NT2/D1 (cell line): ENCODE results near the gene SPSB3.
"Not testable (repeated sequence)": the region's sequence is repeated elsewhere in the genome, so short reads cannot be mapped to it uniquely, and the experiment has no call there.

Experiments
- DNase-seq: peaks from one replicate; pipeline ENCODE4 v3.0.0-alpha.2; 2011; ENCODE audit warnings: low read depth, low spot score
- H3K27me3 ChIP-seq: 2 replicates; pipeline ENCODE4 v1.6.0; 2011; ENCODE audit warnings: mild to moderate bottlenecking; ENCODE audit not compliant: insufficient read length, insufficient read depth
- H3K36me3 ChIP-seq: 2 replicates; pipeline ENCODE4 v1.6.1; 2011; ENCODE audit warnings: mild to moderate bottlenecking, low read length, mixed read lengths; ENCODE audit not compliant: insufficient read depth, insufficient read length
- H3K4me1 ChIP-seq: 2 replicates; pipeline ENCODE4 v1.5.1; 2011; ENCODE audit not compliant: insufficient read depth, insufficient read length
- H3K4me3 ChIP-seq: 2 replicates; pipeline ENCODE4 v1.5.1; 2011; ENCODE audit warnings: low read depth; ENCODE audit not compliant: insufficient read length
- H3K9ac ChIP-seq: 2 replicates; pipeline ENCODE4 v1.6.0; 2011; ENCODE audit warnings: low read depth; ENCODE audit not compliant: insufficient read length
- H3K9me3 ChIP-seq: 2 replicates; pipeline ENCODE4 v1.5.1; 2011; ENCODE audit warnings: mild to moderate bottlenecking, low read length; ENCODE audit not compliant: insufficient read depth
- SUZ12 ChIP-seq: IDR thresholded peaks from 2 replicates; pipeline ENCODE4 v1.6.1; 2011; ENCODE audit not compliant: insufficient read length, insufficient read depth; ENCODE audit errors: extremely low read depth
- YY1 ChIP-seq: IDR thresholded peaks from 2 replicates; pipeline ENCODE4 v1.6.1; 2011; ENCODE audit not compliant: insufficient read length, insufficient read depth
- ZNF274 ChIP-seq: IDR thresholded peaks from 2 replicates; pipeline ENCODE4 v1.6.1; 2011; ENCODE audit warnings: mild to moderate bottlenecking, low read depth, low read length

Gene SPSB3

GRCh38 chr16:1812732-1813163 lies 30.4 kb upstream of the SPSB3 start:
- Histone ChIP-seq H3K4me3 (no peak overlapping the region), H3K9me3 (no peaks in the 10 kb centered on the region), H3K36me3 (peaks cover 24% of the 10 kb centered on the region), H3K27me3 (no peaks in the 10 kb centered on the region), H3K4me1 (no peaks in the 10 kb centered on the region), H3K9ac (no peak overlapping the region)
- TF ChIP-seq YY1 (no peak), ZNF274 (no peak), SUZ12 (no peak)
- peak; percentile 44 for DNase-seq

DNA sequence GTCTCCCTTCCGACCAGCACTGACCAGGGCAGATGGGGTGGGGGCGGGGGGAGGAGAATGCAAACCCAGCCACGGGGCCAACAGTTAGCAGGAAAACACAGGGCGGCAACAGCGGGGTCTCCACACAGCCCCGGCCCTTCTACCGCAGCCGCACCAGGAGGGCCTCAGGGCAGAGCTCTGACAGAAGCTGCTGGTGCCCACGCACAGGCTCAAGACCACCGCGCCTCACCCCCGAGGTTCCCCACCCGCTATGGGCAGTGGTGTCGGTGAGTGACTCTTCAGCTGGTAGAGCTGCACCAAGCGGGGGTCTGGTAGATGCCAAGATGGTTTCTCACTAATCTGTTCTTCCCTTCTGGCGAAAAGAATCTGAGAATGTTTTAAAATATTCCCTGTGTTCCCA lies 28.2 kb upstream of the SPSB3 start:
- no peaks in the 10 kb centered on the region for H3K9me3 ChIP-seq
- H3K4me3 ChIP-seq, result no peak overlapping the region
- no peak for DNase-seq
- no peaks in the 10 kb centered on the region for H3K27me3 ChIP-seq
- TF ChIP-seq YY1, result no peak
- no peak for TF ChIP-seq SUZ12
- no peak for TF ChIP-seq ZNF274
- no peak overlapping the region for H3K9ac ChIP-seq
- peaks cover 22% of the 10 kb centered on the region for H3K36me3 ChIP-seq
- H3K4me1 ChIP-seq, result no peaks in the 10 kb centered on the region

- TF ChIP-seq ZNF274, result no peak
- TF ChIP-seq SUZ12, result no peak
- no peak for TF ChIP-seq YY1
- H3K27me3 ChIP-seq, result no peaks in the 10 kb centered on the region
- no peak for DNase-seq
- no peak overlapping the region for H3K4me3 ChIP-seq
- no peaks in the 10 kb centered on the region for H3K4me1 ChIP-seq
- H3K9ac ChIP-seq, result no peak overlapping the region
- no peaks in the 10 kb centered on the region for H3K9me3 ChIP-seq
- H3K36me3 ChIP-seq, result peaks cover 24% of the 10 kb centered on the region
These were observed 27.7 kb upstream of the SPSB3 start for GRCh38 chr16:1810106-1810505.

DNA sequence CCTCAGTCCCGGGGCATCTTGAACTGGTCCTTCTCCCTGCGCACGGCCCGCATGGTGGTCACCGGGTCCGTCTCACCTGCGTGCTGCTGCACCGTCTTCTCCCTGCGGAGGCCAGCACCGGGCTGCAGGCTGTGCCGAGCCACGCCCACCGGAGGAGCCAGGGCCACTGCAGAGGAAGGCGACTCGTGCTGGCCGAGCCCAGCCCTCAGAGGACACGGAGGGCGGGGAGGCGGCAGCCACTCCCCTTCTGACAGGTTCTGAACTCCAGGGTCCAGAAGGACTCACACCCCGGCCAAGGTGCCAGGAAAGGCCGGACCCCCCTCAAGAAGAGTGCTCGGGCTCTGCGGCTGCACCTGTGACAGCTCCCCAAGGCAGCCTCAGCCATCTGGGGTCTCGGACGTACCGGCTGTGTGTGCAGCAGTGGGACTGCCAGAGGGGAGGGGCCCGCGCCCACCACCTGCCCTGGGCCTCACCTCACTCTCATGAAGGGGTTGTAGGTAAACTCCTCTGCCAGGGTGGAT lies 27.0 kb upstream of the SPSB3 start:
- Histone ChIP-seq H3K36me3 (peaks cover 31% of the 10 kb centered on the region), H3K4me3 (no peak overlapping the region), H3K9me3 (no peaks in the 10 kb centered on the region), H3K9ac (peak overlapping the region; percentile 18), H3K27me3 (no peaks in the 10 kb centered on the region), H3K4me1 (no peaks in the 10 kb centered on the region)
- DNase-seq, result no peak
- no peak for TF ChIP-seq ZNF274
- TF ChIP-seq YY1, result no peak
- no peak for TF ChIP-seq SUZ12

- peaks cover 32% of the 10 kb centered on the region for H3K36me3 ChIP-seq
- TF ChIP-seq SUZ12 (no peak), ZNF274 (no peak)
- H3K9me3 ChIP-seq, result no peaks in the 10 kb centered on the region
- H3K9ac ChIP-seq, result no peak overlapping the region
- no peaks in the 10 kb centered on the region for H3K4me1 ChIP-seq
- no peak overlapping the region for H3K4me3 ChIP-seq
- DNase-seq, result no peak
- H3K27me3 ChIP-seq, result no peaks in the 10 kb centered on the region
These were observed 26.3 kb upstream of the SPSB3 start for GRCh38 chr16:1808691-1809090.

DNA sequence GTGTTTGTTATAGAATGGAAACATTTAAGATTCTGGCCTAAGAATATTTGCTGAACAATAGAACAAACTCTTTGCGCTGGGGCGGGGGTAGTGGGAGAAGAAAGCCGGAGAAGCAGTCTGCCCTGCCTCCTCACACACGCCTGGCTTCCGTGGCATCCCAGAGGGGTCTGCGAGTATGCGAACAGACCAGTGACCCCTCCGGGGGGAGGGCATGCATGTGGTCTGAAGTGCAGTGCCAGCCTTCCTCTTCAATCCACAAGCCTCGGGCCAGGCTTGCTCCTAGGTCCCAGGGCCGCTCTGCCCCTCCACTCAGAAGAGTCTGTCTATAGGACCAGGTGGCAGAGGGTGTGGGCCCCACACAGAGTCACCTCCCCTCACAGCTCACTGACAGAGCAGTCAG lies 25.3 kb upstream of the SPSB3 start:
- TF ChIP-seq YY1 (no peak), SUZ12 (no peak), ZNF274 (no peak)
- no peak overlapping the region for H3K4me3 ChIP-seq

DNA sequence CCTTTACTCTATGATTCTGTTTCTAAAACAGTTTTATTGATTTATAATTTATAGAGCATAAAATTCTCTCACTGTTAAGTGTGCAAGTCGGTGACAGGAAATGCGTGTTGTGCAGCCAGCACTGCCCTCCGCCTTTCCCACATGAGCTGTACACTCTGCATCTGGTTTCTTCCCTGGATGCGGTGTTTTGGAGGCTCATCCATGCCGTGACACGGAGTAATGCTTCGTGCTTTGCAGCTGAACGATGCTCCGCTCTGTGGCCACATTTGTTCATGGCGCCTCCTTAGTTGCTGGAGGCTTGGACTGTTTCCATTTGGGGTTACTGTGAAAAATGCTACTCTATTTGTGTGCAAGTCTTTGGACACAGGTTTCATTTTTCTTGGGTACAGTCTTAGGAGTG lies 18.3 kb upstream of the SPSB3 start:
- no peak overlapping the region for H3K9ac ChIP-seq
- no peaks in the 10 kb centered on the region for H3K4me1 ChIP-seq
- H3K4me3 ChIP-seq, result no peak overlapping the region
- TF ChIP-seq SUZ12, result no peak
- TF ChIP-seq YY1, result no peak
- TF ChIP-seq ZNF274, result no peak
- peaks cover 41% of the 10 kb centered on the region for H3K9me3 ChIP-seq
- peaks cover 15% of the 10 kb centered on the region for H3K36me3 ChIP-seq
- no peak for DNase-seq
- H3K27me3 ChIP-seq, result no peaks in the 10 kb centered on the region

More for the DNA sequence above, 25.3 kb upstream of the SPSB3 start:
- no peaks in the 10 kb centered on the region for H3K4me1 ChIP-seq
- no peak overlapping the region for H3K9ac ChIP-seq
- H3K36me3 ChIP-seq, result peaks cover 32% of the 10 kb centered on the region
- no peaks in the 10 kb centered on the region for H3K9me3 ChIP-seq
- no peaks in the 10 kb centered on the region for H3K27me3 ChIP-seq
- no peak for DNase-seq

- not testable (repeated sequence) for H3K27me3 ChIP-seq, H3K4me1 ChIP-seq, H3K9ac ChIP-seq, DNase-seq, H3K36me3 ChIP-seq, H3K4me3 ChIP-seq
- peaks cover 41% of the 10 kb centered on the region for H3K9me3 ChIP-seq
These were observed 16.9 kb upstream of the SPSB3 start for GRCh38 chr16:1799263-1799662.
